HG03521 (cell line): ENCODE measurements around the gene FSTL3.
"Not testable (repeated sequence)": the region's sequence is repeated elsewhere in the genome, so short reads cannot be mapped to it uniquely, and the experiment has no call there.

ENCODE experiments used
- ATAC-seq: cut with Tn5 transposase; IDR thresholded peaks from one replicate; pipeline ENCODE4 v1.9.1; 2021; ENCODE audit warnings: mild to moderate bottlenecking, moderate library complexity; ENCODE audit not compliant: unreplicated experiment

FSTL3 gene

DNA sequence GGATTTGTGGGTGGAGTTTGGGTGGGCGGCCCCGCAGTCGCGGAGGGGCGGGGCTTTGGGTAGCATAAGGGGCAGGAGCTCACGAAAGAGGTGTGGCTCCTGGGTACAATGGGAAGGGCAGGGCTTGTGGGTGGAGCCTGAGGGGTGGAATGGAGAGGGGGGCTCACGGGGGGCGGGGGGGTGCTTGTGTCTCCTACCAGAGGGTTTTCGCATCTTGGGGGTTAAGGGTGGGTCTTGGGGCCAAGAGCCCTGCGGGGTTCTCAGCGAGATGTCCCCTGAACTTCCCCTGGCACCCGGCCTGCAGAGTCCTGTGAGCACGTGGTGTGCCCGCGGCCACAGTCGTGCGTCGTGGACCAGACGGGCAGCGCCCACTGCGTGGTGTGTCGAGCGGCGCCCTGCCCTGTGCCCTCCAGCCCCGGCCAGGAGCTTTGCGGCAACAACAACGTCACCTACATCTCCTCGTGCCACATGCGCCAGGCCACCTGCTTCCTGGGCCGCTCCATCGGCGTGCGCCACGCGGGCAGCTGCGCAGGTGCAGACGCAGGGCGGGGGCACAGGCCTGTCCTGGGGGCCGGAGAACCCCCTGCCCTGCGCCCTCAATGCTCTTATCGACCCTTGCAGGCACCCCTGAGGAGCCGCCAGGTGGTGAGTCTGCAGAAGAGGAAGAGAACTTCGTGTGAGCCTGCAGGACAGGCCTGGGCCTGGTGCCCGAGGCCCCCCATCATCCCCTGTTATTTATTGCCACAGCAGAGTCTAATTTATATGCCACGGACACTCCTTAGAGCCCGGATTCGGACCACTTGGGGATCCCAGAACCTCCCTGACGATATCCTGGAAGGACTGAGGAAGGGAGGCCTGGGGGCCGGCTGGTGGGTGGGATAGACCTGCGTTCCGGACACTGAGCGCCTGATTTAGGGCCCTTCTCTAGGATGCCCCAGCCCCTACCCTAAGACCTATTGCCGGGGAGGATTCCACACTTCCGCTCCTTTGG is 5.1 kb downstream of the FSTL3 start:
- no peak for ATAC-seq

DNA sequence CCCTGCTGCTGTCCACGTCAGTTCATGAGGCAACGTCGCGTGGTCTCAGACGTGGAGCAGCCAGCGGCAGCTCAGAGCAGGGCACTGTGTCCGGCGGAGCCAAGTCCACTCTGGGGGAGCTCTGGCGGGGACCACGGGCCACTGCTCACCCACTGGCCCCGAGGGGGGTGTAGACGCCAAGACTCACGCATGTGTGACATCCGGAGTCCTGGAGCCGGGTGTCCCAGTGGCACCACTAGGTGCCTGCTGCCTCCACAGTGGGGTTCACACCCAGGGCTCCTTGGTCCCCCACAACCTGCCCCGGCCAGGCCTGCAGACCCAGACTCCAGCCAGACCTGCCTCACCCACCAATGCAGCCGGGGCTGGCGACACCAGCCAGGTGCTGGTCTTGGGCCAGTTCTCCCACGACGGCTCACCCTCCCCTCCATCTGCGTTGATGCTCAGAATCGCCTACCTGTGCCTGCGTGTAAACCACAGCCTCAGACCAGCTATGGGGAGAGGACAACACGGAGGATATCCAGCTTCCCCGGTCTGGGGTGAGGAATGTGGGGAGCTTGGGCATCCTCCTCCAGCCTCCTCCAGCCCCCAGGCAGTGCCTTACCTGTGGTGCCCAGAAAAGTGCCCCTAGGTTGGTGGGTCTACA is 6.6 kb downstream of the FSTL3 start:
- no peak for ATAC-seq

DNA sequence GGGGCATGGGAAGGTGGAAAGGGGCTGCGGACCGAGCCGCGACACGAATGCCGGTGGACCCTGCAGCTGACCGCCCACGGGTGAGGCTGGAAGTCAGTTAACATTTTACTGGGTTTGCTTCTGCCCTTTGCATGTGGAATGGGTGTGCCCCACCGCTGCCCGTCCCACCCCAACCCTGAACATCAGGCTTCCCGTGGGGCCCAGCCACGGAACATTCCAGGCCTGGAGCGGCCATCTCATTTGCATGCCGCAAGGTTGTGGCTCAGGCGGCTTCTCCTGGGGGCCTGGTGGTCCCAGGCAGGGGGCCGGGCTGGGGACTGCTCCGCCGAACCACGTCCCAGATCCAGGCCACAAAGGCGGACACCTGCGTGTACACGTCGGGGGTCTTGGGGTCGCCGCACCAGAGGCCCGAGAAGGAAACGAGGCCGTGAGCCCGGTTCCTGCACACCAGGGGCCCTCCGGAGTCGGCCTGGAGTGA is 9.3 kb downstream of the FSTL3 start:
- ATAC-seq = no peak

DNA sequence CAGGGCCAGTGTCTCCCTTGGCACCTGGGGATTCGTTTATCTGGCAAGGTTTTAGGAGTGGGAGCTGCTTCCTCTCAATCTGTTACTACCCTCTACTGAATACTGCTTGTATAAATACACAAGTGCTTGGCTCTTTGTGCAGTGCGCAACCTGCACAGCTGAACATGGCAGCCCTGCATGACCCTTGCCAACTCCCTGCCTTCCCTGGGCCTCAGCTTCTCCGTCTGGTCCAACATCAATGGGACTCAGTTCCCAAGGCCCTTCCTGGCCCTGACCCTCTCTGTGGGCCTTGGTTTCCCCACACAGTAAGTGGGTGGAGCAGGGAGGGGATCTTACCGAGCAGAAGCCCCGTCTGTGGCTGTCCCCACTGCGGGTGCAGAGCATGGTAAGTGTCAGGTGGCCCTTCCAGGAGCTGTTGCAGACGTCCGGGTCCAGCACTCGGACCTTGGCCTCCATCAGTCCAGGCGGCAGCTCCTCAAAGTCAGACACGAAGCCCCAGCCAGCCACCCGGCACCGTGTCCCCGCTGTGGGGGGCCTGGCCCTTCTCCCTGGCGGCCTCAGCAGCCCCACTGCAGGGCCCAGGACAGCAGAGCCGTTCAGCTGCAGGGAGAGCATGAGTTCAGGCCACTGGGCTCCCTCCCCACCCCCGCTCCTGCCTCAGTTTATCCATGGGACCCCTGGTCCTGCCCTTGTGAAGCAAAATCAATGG is 10.6 kb downstream of the FSTL3 start:
- ATAC-seq = no peak

DNA sequence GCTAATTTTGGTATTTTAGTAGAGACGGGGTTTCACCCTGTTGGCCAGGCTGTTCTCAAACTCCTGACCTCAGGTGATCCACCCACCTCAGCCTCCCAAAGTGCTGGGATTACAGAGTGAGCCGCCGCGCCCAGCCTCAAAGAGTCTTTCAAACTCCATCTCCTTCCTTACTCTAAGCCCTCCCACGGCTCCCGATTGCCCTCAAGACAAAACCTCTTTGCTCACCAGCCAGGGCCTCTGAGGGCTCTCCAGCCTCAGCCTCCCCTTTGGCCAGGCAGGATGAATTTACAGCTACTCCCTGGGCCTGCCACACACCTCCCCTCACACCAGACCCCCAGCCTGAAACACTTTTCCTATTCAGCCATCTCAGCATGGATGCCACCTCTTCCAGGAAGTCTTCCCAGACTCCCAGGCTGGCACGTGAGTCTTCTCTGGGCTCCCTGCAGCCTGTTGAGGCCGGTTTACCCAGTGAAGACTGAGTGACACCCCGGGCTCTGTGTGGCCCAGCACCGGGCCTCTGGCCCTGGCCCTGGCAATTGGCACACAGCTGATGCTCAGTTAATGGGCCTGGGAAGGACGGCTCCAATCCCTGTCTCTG is 11.5 kb downstream of the FSTL3 start:
- no peak for ATAC-seq

DNA sequence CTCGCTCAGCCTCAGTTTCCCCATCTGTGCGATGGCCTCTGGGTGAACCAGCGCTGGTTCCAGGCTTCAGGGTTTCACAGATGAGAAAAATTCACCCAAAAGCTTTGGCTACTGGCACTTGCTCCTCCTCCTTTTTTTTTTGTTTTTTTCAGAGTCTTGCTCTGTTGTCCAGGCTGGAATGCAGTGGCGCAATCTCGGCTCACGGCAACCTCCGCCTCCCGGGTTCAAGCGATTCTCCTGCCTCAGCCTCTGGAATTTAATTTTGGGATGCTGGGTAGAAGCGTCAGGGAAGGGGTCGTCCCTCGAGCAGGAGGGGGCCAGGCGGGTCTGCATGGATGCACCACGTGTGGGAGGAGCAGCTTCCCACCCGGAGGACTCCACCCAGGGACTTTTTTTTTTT is 12.0 kb downstream of the FSTL3 start:
- no peak for ATAC-seq

DNA sequence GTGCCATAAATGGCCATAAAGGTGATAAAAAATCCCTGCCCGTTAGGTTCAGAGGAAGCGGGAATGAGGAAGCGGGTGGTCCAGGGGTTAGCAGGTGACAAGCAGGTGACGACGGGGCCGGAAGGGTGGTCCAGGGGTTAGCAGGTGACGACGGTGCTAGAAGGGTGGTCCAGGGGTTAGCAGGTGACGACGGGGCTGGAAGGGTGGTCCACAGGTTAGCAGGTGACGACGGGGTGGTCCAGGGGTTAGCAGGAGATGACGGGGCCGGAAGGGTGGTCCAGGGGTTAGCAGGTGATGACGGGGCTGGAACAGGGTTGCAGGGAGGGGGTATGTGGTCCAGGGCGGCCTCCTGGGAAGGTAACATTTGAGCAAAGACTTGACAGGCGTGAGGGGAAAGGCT is 12.8 kb downstream of the FSTL3 start:
- ATAC-seq = no peak

DNA sequence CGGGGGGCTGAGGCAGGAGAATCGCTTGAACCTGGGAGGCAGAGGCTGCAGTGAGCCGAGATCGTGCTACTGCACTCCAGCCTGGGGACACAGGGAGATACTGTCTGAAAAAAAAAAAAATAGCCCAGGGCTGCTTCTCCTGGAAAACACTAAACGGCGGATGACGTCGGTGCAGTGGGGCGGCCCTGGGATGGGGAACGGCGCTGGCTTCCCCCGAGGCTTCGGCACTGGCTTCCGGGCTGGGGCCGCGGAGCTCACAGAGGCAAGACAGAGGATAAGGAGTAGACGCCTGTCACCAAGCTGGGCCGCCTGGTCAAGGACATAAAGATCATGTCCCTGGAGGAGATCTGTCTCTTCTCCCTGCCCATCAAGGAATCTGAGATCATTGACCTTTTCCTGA is 14.0 kb downstream of the FSTL3 start:
- no peak for ATAC-seq

DNA sequence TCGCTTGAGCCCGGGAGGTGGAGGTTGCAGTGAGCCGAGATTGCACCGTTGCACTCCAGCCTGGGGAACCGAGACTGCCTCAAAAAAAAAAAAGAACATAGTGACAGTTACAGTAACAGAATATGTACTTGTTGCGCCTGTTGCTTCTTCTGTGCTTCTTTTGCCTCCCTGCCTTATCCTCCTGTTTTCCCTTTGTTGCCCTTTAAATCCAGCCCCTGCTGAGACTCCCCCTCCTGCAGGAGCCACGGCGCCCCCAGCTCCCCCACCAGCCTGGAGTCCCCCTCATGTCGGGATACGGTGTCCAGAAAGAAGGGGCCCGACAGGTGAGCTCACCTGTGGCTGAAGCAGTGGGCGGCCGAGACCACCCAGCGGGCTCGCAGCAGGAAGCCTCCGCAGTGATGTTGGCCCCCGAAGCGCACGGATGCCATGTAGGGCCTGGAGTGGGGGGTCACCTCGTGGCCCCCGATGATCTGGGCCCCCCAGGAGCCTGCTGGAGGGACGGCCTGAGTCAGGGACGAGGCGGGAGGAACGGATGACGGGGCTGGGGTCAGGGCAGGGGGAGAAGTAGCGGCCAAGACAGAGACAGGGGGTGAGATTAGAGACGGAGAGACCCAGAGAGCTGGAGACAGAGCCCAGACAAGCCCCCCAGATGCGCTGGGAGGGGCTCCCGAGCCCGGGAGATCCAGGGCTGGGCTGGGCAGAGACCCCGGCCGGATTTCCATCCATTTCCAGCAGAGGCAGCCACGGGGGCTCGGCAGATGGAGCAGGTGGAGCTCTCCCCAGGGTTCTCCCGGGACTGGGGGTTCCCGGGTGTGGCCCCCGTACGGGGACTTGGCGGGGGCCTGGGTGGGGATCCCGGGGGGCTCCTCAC is 18.5 kb downstream of the FSTL3 start:
- ATAC-seq = no peak

DNA sequence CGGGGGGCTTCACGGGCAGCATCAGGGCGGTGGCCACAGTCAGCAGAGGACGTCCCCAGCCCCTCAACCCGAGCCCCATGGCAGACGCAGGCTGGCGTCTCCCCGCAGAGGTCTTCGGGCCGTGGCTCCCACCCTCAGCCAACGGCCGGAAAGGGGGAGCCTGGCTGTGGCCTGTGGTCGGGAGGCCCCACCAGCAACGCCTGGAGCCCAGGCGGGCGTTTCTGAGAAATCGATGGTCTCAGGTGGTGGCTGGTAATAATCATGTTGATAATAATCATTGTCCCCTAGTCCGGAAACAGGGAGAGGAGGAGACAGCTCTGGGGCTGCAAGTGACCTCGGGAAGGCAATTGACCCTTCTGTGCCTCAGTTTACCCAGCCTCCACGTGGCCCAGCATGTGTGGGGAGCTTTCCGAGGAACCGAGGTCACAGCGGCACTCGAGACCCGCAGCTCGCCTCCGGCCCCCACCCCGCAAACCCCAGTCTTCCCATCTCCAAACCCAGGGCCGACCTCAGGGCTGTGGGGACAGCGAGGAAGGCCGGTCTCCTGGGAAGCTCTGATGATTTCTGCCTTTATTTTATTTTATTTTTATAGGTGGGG is 19.3 kb downstream of the FSTL3 start, which contains the start of gene PRSS57:
Gene PRSS57 (minus strand): TSS at position 101 of the 598 bp plus-strand sequence. CDS start 22 bp downstream, at position 79.
- no peak for ATAC-seq

DNA sequence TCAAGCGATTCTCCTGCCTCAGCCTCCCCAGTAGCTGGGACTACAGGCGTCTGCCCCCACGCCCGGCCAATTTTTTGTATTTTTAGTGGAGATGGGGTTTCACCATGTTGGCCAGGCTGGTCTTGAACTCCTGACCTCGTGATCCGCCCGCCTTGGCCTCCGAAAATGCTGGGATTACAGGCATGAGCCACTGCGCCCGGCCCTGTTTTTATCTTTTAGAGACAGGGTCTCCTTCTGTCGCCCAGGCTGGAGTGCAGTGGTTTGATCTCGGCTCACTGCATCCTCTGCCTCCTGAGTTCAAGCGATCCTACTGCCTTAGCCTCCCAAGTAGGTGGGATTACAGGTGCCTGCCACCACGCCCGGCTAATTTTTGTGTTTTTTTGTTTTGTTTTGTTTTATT is 22.3 kb downstream of the FSTL3 start:
- ATAC-seq = not testable (repeated sequence)

DNA sequence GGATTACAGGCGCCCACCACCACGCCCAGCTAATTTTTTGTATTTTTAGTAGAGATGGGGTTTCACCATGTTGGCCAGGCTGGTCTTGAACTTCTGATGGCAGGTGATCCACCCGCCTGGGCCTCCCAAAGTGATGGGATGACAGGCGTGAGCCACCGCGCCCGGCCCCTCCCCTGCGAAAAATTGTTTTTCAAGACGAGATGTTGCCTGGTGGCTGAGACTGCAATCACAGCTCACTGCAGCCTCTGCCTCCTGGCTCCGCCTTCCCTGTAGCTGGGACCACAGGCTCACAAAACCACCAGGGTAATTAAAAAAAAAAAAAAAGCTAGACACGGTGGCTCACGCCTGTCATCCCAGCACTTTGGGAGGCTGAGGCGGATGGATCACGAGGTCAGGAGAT is 23.7 kb downstream of the FSTL3 start:
- not testable (repeated sequence) for ATAC-seq

DNA sequence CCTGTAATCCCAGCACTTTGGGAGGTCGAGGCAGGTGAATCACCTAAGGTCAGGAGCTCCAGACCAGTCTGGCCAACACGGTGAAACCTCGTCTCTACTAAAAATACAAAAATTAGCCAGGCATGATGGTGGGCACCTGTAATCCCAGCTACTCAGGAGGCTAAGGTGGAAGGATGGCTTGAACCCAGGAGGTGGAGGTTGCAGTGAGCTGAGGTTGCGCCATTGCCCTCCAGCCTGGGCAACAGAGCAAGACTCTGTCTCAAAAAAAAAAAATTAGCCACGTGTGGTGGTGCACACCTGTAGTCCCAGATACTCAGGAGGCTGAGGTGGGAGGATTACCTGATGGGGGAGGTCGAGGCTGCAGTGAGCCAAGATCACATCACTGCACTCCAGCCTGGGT is 26.7 kb downstream of the FSTL3 start:
- not testable (repeated sequence) for ATAC-seq

DNA sequence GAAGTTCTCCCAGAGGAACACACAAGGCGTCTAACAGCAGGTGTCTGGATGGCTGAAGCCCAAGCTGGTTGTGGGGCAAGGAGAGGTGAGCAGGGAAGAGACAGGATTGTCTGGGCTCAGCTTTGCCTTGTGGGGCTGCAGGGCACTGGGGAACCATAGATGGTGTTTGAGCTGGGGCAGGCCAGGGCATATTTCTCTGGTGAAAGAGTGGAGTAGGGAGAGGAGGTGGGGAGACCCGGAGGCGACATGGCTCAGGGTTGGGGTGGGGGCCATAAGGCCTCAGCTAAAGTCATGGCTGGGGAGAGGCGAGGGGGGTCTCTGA is 27.1 kb downstream of the FSTL3 start:
- no peak for ATAC-seq

DNA sequence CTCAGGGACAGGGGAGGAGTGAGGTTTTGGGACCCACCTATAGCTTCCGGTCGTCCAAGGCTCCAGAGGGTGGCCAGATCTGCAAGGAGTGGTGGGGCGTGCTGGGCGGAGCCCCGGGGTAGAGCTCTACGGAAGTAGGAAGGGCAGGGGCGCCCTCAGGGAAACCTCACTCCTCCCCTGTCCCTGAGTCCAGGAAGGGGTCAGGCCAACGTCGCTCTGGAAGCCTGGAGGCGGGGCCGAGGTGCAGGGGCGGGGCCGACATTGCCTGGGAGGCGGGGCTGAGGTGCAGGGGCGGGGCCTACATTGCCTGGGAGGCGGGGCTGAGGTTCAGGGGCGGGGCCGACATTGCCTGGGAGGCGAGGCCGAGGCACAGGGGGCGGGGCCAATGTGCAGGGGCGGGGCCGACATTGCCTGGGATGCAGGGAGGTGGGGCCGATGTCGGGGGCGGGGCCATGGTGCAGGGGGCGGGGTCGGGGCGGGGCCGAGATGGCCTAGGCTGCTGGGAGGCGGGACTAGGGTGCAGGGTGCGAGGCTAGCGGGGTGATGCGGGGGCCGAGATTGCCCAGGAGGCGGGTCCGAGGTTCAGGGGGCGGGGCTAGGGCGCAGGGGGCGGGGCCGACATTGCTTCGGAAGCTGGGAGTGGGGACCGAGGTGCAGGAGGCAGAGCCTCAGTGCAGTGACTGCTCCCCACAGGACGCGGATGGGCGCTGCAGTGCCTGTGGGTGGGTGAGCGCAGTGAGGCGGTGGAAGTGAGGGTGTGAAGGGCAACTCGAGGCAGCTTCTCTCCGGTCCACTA is 27.7 kb downstream of the FSTL3 start:
- no peak for ATAC-seq

DNA sequence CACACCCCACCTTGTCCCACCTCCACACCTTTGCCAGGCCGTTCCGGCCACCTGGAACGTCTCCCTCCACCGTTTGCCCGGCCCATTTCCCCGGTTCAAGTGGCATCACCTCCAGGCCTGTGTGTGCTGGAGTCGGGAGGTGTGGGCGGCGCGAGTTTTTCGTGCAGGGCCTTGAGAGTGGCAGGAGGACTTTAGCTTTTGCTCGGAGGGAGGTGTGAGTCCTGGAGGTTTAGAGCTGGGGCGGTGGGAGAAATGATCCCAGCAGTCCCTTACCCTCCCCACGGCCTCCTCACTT is 28.2 kb downstream of the FSTL3 start:
- ATAC-seq = no peak

DNA sequence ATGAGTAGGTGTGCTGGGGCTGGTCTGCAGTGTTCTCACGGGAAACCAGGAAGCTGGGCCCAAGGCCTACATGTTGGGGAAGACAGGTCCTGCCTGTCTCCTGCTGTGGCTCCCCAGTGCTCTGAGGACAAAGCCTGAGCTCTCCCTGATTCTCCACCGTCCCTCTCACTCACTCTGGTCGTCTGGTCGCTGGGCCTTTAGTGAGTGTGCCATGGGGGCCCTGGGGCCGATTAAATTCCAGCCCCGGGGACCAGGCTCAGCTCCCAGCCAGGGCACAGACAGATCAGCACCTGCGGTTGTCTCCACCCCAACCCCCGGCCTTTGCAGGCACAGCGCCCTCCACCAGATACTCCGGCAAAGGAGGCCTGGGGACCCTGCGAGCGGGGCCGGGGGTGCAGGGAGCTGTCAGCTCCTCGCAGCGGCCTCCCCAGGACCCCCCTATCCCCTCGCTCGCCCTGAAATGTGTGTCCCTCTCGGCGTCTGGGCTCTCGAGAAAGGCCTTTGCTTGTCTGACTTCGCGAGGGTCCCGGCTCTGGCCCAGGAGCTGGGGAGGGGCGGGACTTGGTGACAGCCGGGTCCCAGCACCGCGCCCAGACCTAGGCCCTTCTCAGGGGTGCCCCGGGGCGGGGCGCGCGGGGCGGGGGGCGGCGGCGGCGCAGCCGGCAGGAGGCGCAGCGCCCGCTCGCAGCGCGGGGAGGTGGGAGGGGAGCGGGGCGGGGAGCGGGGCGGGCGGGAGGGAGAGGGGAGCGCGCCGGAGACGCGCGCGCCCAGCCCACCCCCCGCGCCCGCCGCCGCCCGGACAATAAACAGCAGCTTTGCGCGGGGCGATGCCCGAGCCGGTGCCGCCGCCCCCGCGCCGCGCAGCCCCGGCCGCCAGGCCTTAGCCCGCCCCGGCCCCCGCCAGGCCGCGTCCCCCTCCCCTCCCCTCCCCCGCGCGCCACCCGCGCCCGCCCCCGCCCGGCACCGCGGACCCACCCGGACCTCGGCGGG is 32.3 kb downstream of the FSTL3 start, which contains the start of gene PALM:
Gene PALM (plus strand): TSS at position 782 of the 990 bp plus-strand sequence. CDS start 212 bp downstream, outside the sequence.
- no peak for ATAC-seq
